Right lobe of liver (tissue), 4 donors: Measurements from ENCODE around the gene YEATS4.

Experiments
- POLR2A ChIP-seq: fragments of 450-650 bp; IDR thresholded peaks from one replicate; pipeline ENCODE4 v1.6.1; 2017; ENCODE audit warnings: antibody characterized with exemption, mild to moderate bottlenecking
- TF ChIP-seq, protein P1 (sequence below), 4 donors: fragments of 200-600 bp in 3 of 4; fragments of 450-650 bp in 1 of 4; IDR thresholded peaks; one replicate each; pipeline versions ENCODE4 v1.5.1 to v1.8.0; 2016 to 2022; ENCODE audit warnings: antibody characterized with exemption in 4 of 4, mild to moderate bottlenecking in 2 of 4
- donor health status: DM: no; HTN: no; CAD: no.
- donor health status: DM: no; HTN: no; CAD: no.
- donor health status: DM: no; HTN: yes; CAD: no.

DNA sequence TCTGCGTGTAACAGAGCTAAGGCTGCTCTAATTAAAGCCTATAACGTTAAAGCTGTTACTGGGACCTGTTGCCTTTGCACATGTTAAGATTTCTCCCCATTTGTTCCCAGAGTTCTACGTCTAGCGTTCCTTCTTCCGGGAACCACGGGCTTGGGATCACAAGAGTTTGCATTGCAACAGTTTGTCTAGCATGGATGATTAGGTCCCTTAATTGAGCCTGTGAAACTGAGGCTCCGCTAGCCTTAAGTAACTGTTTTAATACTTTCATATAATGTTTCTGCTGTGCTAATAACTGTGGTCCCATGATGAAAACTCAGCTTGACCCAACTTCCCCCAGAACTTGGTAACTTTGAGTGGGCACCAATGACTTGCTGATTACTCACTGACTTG is 28.0 kb upstream of the YEATS4 start:
- no peak for TF ChIP-seq POLR2A
- TF ChIP-seq, protein P1, sequence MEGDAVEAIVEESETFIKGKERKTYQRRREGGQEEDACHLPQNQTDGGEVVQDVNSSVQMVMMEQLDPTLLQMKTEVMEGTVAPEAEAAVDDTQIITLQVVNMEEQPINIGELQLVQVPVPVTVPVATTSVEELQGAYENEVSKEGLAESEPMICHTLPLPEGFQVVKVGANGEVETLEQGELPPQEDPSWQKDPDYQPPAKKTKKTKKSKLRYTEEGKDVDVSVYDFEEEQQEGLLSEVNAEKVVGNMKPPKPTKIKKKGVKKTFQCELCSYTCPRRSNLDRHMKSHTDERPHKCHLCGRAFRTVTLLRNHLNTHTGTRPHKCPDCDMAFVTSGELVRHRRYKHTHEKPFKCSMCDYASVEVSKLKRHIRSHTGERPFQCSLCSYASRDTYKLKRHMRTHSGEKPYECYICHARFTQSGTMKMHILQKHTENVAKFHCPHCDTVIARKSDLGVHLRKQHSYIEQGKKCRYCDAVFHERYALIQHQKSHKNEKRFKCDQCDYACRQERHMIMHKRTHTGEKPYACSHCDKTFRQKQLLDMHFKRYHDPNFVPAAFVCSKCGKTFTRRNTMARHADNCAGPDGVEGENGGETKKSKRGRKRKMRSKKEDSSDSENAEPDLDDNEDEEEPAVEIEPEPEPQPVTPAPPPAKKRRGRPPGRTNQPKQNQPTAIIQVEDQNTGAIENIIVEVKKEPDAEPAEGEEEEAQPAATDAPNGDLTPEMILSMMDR (IDR thresholded peaks at IDR 0.05), result no peak
